Measurements from ENCODE around the gene C22orf23.

C22orf23 gene

GRCh38 chr22:37971475-37972434 lies 18.4 kb upstream of the C22orf23 start:
- no peak for TF ChIP-seq CTCF (conservative IDR thresholded peaks at IDR 0.05)
- TF ChIP-seq ZFX (IDR thresholded peaks at IDR 0.05): no peak
- no peak overlapping the region for H3K27ac ChIP-seq

- no peak for TF ChIP-seq CTCF (conservative IDR thresholded peaks at IDR 0.05)
- H3K27ac ChIP-seq: no peak overlapping the region
Measured at GRCh38 chr22:37970864-37971263, 17.5 kb upstream of the C22orf23 start.

GRCh38 chr22:37968452-37969251 lies 15.3 kb upstream of the C22orf23 start:
- TF ChIP-seq CTCF (conservative IDR thresholded peaks at IDR 0.05) (no peak), ZFX (IDR thresholded peaks at IDR 0.05) (no peak)

GRCh38 chr22:37967637-37968451 lies 14.4 kb upstream of the C22orf23 start:
- TF ChIP-seq CTCF (conservative IDR thresholded peaks at IDR 0.05) (no peak), ZFX (IDR thresholded peaks at IDR 0.05) (no peak)
- no peak overlapping the region for H3K27ac ChIP-seq

More at GRCh38 chr22:37968452-37969251, 15.3 kb upstream of the C22orf23 start:
- H3K27ac ChIP-seq: no peak overlapping the region

GRCh38 chr22:37967147-37967546 lies 13.7 kb upstream of the C22orf23 start:
- H3K27ac ChIP-seq: no peak overlapping the region
- TF ChIP-seq ZFX (IDR thresholded peaks at IDR 0.05) (no peak), CTCF (conservative IDR thresholded peaks at IDR 0.05) (no peak)

- no peak overlapping the region for H3K27ac ChIP-seq
- TF ChIP-seq CTCF (conservative IDR thresholded peaks at IDR 0.05) (no peak), ZFX (IDR thresholded peaks at IDR 0.05) (no peak)
Measured at GRCh38 chr22:37965940-37966664, 12.7 kb upstream of the C22orf23 start.
